ENCODE measurements around the gene RPL21.
A peak's percentile ranks its signal among the peaks of the same experiment; 100 is the strongest.

Gene RPL21

DNA sequence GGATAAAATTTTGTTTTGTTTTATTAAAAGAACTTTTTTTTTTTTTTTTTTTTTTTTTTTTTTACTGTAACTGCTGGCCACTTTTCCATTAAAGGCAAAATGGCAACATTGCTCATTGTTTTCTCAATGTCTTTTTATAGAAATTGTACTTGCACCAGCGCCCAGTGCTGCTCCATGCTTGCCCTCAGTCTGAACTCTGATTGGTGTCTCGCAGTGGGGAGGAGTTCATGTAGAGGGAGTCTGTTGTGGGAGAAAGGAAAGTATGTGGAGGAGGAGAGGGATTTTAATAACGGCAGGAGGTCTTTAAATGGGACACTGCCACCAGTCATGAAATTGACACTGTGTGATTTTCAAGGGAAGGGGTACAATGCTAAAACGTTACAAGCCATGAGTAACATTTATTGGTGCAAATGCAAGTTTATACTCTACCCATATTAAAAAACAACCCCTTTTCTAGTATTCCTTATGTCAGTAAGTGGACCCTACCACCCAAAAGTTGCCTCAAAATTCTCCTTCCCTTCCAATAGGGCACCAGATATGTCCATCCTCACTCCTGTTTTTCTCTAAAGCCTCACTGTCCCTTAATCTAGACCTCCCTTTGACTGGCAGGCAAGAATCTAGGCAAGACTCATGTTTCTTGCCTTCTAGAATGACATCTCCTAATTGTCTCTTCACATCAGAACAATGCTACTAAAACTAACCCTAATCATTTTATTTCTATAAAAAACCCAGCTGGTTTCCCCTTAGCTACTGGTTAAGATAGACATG is 22.5 kb downstream of the RPL21 start (continued):
- TF ChIP-seq ZNF704 (tag by site-specific recombination; IDR thresholded peaks at IDR 0.05), result no peak
- TF ChIP-seq ZBTB48 (tag by site-specific recombination; IDR thresholded peaks at IDR 0.05), result no peak
- TF ChIP-seq ZNF777 (tag by site-specific recombination; IDR thresholded peaks at IDR 0.05; ENCODE audit: borderline replicate concordance), result no peak
- TF ChIP-seq PBX3 (CRISPR knock-in tag; IDR thresholded peaks at IDR 0.05), result no peak
- no peak for TF ChIP-seq SP7 (tag by site-specific recombination; IDR thresholded peaks at IDR 0.05)
- TF ChIP-seq, protein P1, sequence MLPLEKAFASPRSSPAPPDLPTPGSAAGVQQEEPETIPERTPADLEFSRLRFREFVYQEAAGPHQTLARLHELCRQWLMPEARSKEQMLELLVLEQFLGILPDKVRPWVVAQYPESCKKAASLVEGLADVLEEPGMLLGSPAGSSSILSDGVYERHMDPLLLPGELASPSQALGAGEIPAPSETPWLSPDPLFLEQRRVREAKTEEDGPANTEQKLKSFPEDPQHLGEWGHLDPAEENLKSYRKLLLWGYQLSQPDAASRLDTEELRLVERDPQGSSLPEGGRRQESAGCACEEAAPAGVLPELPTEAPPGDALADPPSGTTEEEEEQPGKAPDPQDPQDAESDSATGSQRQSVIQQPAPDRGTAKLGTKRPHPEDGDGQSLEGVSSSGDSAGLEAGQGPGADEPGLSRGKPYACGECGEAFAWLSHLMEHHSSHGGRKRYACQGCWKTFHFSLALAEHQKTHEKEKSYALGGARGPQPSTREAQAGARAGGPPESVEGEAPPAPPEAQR (tag by site-specific recombination; IDR thresholded peaks at IDR 0.05), result no peak
- peak; percentile 25; the same call in 1 of the 2 replicates for TF ChIP-seq ZFHX2 (tag by site-specific recombination; conservative IDR thresholded peaks at IDR 0.05)
- 0 out of 2 replicates have a peak, but pooled peaks have one; percentile 46 for TF ChIP-seq MZF1 (tag by site-specific recombination; IDR thresholded peaks at IDR 0.05; ENCODE audit: borderline replicate concordance)
- TF ChIP-seq ZNF354C (tag by site-specific recombination; IDR thresholded peaks at IDR 0.05; ENCODE audit: borderline replicate concordance, low read depth), result no peak
- TF ChIP-seq ZNF548 (tag by site-specific recombination; IDR thresholded peaks at IDR 0.05), result no peak
- TF ChIP-seq ZNF280C (tag by site-specific recombination; IDR thresholded peaks at IDR 0.05), result no peak
- TF ChIP-seq ZSCAN4 (tag by site-specific recombination; IDR thresholded peaks at IDR 0.05), result no peak
- no peak for TF ChIP-seq ZNF513 (tag by site-specific recombination; IDR thresholded peaks at IDR 0.05)
- TF ChIP-seq ZNF157 (tag by site-specific recombination; IDR thresholded peaks at IDR 0.05), result no peak
- TF ChIP-seq, protein P2, sequence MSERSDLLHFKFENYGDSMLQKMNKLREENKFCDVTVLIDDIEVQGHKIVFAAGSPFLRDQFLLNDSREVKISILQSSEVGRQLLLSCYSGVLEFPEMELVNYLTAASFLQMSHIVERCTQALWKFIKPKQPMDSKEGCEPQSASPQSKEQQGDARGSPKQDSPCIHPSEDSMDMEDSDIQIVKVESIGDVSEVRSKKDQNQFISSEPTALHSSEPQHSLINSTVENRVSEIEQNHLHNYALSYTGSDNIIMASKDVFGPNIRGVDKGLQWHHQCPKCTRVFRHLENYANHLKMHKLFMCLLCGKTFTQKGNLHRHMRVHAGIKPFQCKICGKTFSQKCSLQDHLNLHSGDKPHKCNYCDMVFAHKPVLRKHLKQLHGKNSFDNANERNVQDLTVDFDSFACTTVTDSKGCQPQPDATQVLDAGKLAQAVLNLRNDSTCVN (tag by site-specific recombination; optimal IDR thresholded peaks at IDR 0.05), result no peak
- no peak for TF ChIP-seq ZNF677 (tag by site-specific recombination; IDR thresholded peaks at IDR 0.05)
- TF ChIP-seq ZNF776 (tag by site-specific recombination; IDR thresholded peaks at IDR 0.05; ENCODE audit: borderline replicate concordance), result no peak
- peak; percentile 43; the same call in 1 of the 2 replicates for TF ChIP-seq EGR2 (tag by site-specific recombination; IDR thresholded peaks at IDR 0.05; ENCODE audit: low read depth)
- no peak for TF ChIP-seq ZNF248 (tag by site-specific recombination; IDR thresholded peaks at IDR 0.05)
- no peak for TF ChIP-seq ZNF223 (tag by site-specific recombination; IDR thresholded peaks at IDR 0.05)
- no peak for TF ChIP-seq ZNF211 (tag by site-specific recombination; IDR thresholded peaks at IDR 0.05; ENCODE audit: low read depth)
- TF ChIP-seq ZNF274 (IDR thresholded peaks at IDR 0.05; ENCODE audit: low read length), result no peak
- TF ChIP-seq ZNF274 (tag by site-specific recombination; IDR thresholded peaks at IDR 0.05; ENCODE audit: borderline replicate concordance), result no peak
- no peak for TF ChIP-seq ZNF426 (tag by site-specific recombination; IDR thresholded peaks at IDR 0.05)
- no peak for TF ChIP-seq ZNF350 (tag by site-specific recombination; IDR thresholded peaks at IDR 0.05)
- TF ChIP-seq ZNF48 (tag by site-specific recombination; IDR thresholded peaks at IDR 0.05), result no peak
- TF ChIP-seq ZNF175 (tag by site-specific recombination; IDR thresholded peaks at IDR 0.05), result no peak
- TF ChIP-seq SP2 (tag by site-specific recombination; IDR thresholded peaks at IDR 0.05), result no peak
- TF ChIP-seq KLF10 (tag by site-specific recombination; IDR thresholded peaks at IDR 0.05), result no peak
